Sigmoid colon (tissue), 7 donors: ENCODE measurements around the gene ING3. TPM values are rescaled to one million over a fixed set of nuclear protein-coding genes. Genes with fewer than 3 reads are reported as not detected.

Experiments
- DNase-seq: peaks from one replicate; pipeline ENCODE4 v3.0.0-alpha.2; 2019
- H3K27ac ChIP-seq, 4 donors: fragments of 200-600 bp; sonication (generic); one replicate each; pipeline ENCODE4 v1.5.1; 2016 to 2019; ENCODE audit warnings: mild to moderate bottlenecking in 1 of 4
- H3K27me3 ChIP-seq, 3 donors: fragments of 200-600 bp; sonication (generic); one replicate each; pipeline ENCODE4 v1.5.1; 2019; ENCODE audit warnings: mild to moderate bottlenecking in 1 of 3
- H3K36me3 ChIP-seq, 4 donors: fragments of 200-600 bp; sonication (generic); one replicate each; pipeline ENCODE4 v1.5.1; 2016 to 2019
- H3K4me1 ChIP-seq, 4 donors: fragments of 200-600 bp; sonication (generic); one replicate each; pipeline ENCODE4 v1.5.1; 2017 to 2019
- H3K4me3 ChIP-seq, 4 donors: fragments of 200-600 bp; sonication (generic); one replicate each; pipeline ENCODE4 v1.5.1; 2017 to 2019; ENCODE audit warnings: mild to moderate bottlenecking in 2 of 4, moderate library complexity in 1 of 4
- H3K9me3 ChIP-seq, 4 donors: fragments of 200-600 bp in 3 of 4; sonication (generic) in 3 of 4; one replicate each; pipeline versions ENCODE4 v1.5.1 to v1.6.1; 2013 to 2019
- CTCF ChIP-seq, 4 experiments: fragments of 450-650 bp in 3 of 4; fragments of 200-600 bp in 1 of 4; IDR thresholded peaks; one replicate each; pipeline ENCODE4 v1.5.1; 2016 to 2019; ENCODE audit warnings: antibody characterized with exemption in 4 of 4, mild to moderate bottlenecking in 3 of 4, moderate library complexity in 2 of 4
- EP300 ChIP-seq, 4 donors: sonication (generic); formaldehyde crosslinking; IDR thresholded peaks; one replicate each; pipeline ENCODE4 v1.6.1; 2017; ENCODE audit warnings: antibody characterized with exemption in 4 of 4
- POLR2A ChIP-seq, 2 donors: fragments of 450-650 bp; IDR thresholded peaks; one replicate each; pipeline ENCODE4 v1.6.1; 2016; ENCODE audit warnings: antibody characterized with exemption in 2 of 2, mild to moderate bottlenecking in 2 of 2, moderate library complexity in 2 of 2
- POLR2AphosphoS5 ChIP-seq, 4 donors: sonication (generic); formaldehyde crosslinking; IDR thresholded peaks; one replicate each; pipeline ENCODE4 v1.6.1; 2017; ENCODE audit warnings: antibody characterized with exemption in 4 of 4
- WGBS, 2 donors: extraction: QIAGEN DNeasy Blood & Tissue Kit; methylation state at CpG; one replicate each; pipeline ENCODE4 v1.1.7; 2013; 5-methylcytosine and 5-hydroxymethylcytosine counted together
- intact Hi-C: fragments of 100-400 bp; cut with DNase I; formaldehyde crosslinking; loops from one replicate; pipeline ENCODE4 v1.15.1; 2023
- polyA plus RNA-seq, 3 donors: library from polyadenylated mRNA; stranded (reverse); fragments of 200-250 nt; gene quantifications; one replicate each; pipeline ENCODE4 v1.2.3, GENCODE V29; 2013
- total RNA-seq, 4 donors: library from RNA; depleted of rRNA; stranded (reverse); fragments of >200 nt; gene quantifications; one replicate each; pipeline ENCODE4 v1.1.0, GENCODE V29; 2016
- donor health status: healthy with polysubstance abuse.
- donor health status: Bipolar disorder and iron deficiency.
- donor health status: healthy.

The ING3 gene
- total and polyA plus RNA-seq, 7 donors = 9.6 to 33.1 (median 16.6) TPM

- TF ChIP-seq POLR2AphosphoS5 (IDR thresholded peaks at IDR 0.05) (no peak), EP300 (IDR thresholded peaks at IDR 0.05) (no peak)
- Histone ChIP-seq H3K9me3 (no peaks in the 10 kb centered on the region), H3K4me1 (peaks cover 0 to 7% (median 2%) of the 10 kb centered on the region in 4 donors), H3K27ac (no peak overlapping the region), H3K36me3 (no peaks in the 10 kb centered on the region), H3K27me3 (no peaks in the 10 kb centered on the region), H3K4me3 (no peak overlapping the region)
- WGBS, 2 donors = 69 to 92% methylated on average over 2 of the region's 2 CpGs
- DNase-seq = no peak
- intact Hi-C loops = loop anchor here (1.0 to 2.0 kb wide), 2 partner anchors 95 to 122 kb away; no protein-coding TSS in a partner anchor
Observed at GRCh38 chr7:120986650-120987049, 36.1 kb downstream of the ING3 start.

DNA sequence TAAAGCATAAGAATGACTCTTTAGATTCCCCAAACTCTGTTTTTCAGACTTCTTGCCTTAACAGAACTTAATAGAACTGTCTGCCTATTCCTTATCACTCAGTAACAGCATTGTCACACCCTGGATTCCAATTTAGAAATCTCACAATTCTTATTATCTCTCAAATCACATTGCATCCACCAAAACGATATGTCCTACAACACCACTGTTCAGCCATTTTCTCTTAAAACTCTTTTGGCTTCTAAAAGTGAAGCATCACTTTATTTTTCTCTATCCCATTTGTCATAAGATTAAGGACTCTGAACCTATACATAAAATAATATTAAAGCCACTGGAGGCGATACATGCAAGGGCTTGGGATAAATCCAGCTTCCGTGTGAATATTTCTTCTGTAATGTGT lies 36.7 kb downstream of the ING3 start:
- Histone ChIP-seq H3K27ac (peak overlapping the region; percentile 86 to 95 (median 88)), H3K27me3 (no peaks in the 10 kb centered on the region), H3K4me3 (peak overlapping the region in 1 of 4 donors; percentile 54), H3K4me1 (peaks cover 0 to 13% (median 5%) of the 10 kb centered on the region in 4 donors), H3K36me3 (no peaks in the 10 kb centered on the region), H3K9me3 (no peaks in the 10 kb centered on the region)
- WGBS, 2 donors = 1% methylated on average over 3 of the region's 3 CpGs
- no peak for DNase-seq
- intact Hi-C loops = loop anchor here (1.0 to 2.0 kb wide), 2 partner anchors 94 to 122 kb away; no protein-coding TSS in a partner anchor
- TF ChIP-seq POLR2A (IDR thresholded peaks at IDR 0.05) = no peak
- no peak for TF ChIP-seq POLR2AphosphoS5 (IDR thresholded peaks at IDR 0.05)
- TF ChIP-seq CTCF (IDR thresholded peaks at IDR 0.05) = no peak
- TF ChIP-seq EP300 (IDR thresholded peaks at IDR 0.05) = no peak

- intact Hi-C loops = loop anchor here (1.0 to 2.0 kb wide), 3 partner anchors 37 to 121 kb away; partner anchors contain the start of gene ING3
- H3K9me3 ChIP-seq = no peaks in the 10 kb centered on the region
- H3K36me3 ChIP-seq = no peaks in the 10 kb centered on the region
- H3K4me1 ChIP-seq = peaks cover 0 to 20% (median 6%) of the 10 kb centered on the region in 4 donors
- 1 to 2% methylated on average over 12 of the region's 12 CpGs for WGBS, 2 donors
- DNase-seq = peak; percentile 96
- peak overlapping the region; percentile 86 to 95 (median 88) for H3K27ac ChIP-seq
- H3K27me3 ChIP-seq = no peaks in the 10 kb centered on the region
- TF ChIP-seq CTCF (IDR thresholded peaks at IDR 0.05) (peak; percentile 78 to 92 (median 89)), POLR2AphosphoS5 (IDR thresholded peaks at IDR 0.05) (peak in 2 of 4 donors; percentile 31 to 53), EP300 (IDR thresholded peaks at IDR 0.05) (no peak)
- H3K4me3 ChIP-seq = peak overlapping the region; percentile 45 to 62 (median 54)
Observed at GRCh38 chr7:120987683-120988590, 37.4 kb downstream of the ING3 start.

GRCh38 chr7:120988591-120989256 lies 38.1 kb downstream of the ING3 start, which contains the start of gene CPED1:
Gene CPED1, plus strand, starts transcription at chr7:120988711. Its CDS starts 911 bp downstream, at chr7:120989622.
- Histone ChIP-seq H3K27me3 (no peaks in the 10 kb centered on the region), H3K27ac (peak within 1 kb of the TSS; percentile 86 to 95 (median 88)), H3K9me3 (no peaks in the 10 kb centered on the region), H3K36me3 (no peaks in the 10 kb centered on the region), H3K4me1 (peaks cover 0 to 28% (median 10%) of the 10 kb centered on the region in 4 donors), H3K4me3 (peak within 1 kb of the TSS; percentile 45 to 62 (median 54))
- intact Hi-C loops = loop anchor here (2.0 kb wide), 1 partner anchor 38 kb away; the partner anchor contains the start of gene ING3
- TF ChIP-seq EP300 (IDR thresholded peaks at IDR 0.05) (peak in 3 of 4 donors; percentile 7 to 71 (median 12)), POLR2A (IDR thresholded peaks at IDR 0.05) (peak; percentile 16 to 33), CTCF (IDR thresholded peaks at IDR 0.05) (no peak), POLR2AphosphoS5 (IDR thresholded peaks at IDR 0.05) (peak; percentile 64 to 84 (median 78))
- 1% methylated on average over 27 of the region's 27 CpGs for WGBS, 2 donors
- peak; percentile 91 for DNase-seq
